Measurements from ENCODE around the gene PPP2R2D.

GRCh38 chr10:131889755-131890154 is 11.1 kb upstream of the PPP2R2D start:
- no peak for TF ChIP-seq CTCF (IDR thresholded peaks at IDR 0.05)
- no peak for TF ChIP-seq MXD4 (CRISPR knock-in tag; IDR thresholded peaks at IDR 0.05; ENCODE audit: borderline replicate concordance)
- TF ChIP-seq ZNF219 (CRISPR knock-in tag; IDR thresholded peaks at IDR 0.05; ENCODE audit: borderline replicate concordance) = no peak
- no peak for TF ChIP-seq STAT6 (CRISPR knock-in tag; conservative IDR thresholded peaks at IDR 0.05; ENCODE audit: low read depth)

All from WTC11 (cell line).